Measurements from ENCODE around the gene SCN9A.
"Not testable (repeated sequence)": the region's sequence is repeated elsewhere in the genome, so short reads cannot be mapped to it uniquely, and the experiment has no call there.

- not testable (repeated sequence) for TF ChIP-seq CTCF (IDR thresholded peaks at IDR 0.05); EZH2 (IDR thresholded peaks at IDR 0.05; ENCODE audit: borderline replicate concordance, insufficient read depth, low read depth, low read length, poor library complexity, severe bottlenecking)
Measured at GRCh38 chr2:166357950-166358321, 17.8 kb downstream of the SCN9A start.
